GDM1 (cell line): Measurements from ENCODE around the gene RAD50.
"Not testable (repeated sequence)": the region's sequence is repeated elsewhere in the genome, so short reads cannot be mapped to it uniquely, and the experiment has no call there.

ENCODE experiments used
- DNase-seq: peaks from one replicate; lab custom pipeline; 2025; lab: John Stamatoyannopoulos, UW

The RAD50 gene

GRCh38 chr5:132557478-132558172 lies 848 bp downstream of the RAD50 start:
- DNase-seq = no peak

GRCh38 chr5:132559383-132560060 lies 2.7 kb downstream of the RAD50 start:
- no peak for DNase-seq

DNA sequence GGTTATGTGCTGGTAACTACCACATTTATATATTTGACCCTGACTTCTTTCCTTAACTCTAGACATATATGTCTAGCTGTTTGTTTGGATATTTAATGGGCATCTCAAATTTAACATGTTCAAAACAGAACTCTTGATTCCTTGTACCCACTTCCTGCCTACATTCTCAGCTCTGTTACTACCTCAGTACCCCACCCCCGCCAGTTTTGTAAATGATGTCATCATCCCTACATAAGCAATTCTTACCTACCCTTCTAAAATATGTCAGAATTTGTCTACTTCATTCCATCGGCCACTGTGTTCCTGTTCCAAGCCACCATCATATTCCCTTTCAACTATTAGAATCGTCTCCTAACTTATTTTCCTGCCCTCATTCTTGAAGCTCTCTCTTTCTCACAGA lies 4.8 kb downstream of the RAD50 start:
- DNase-seq = no peak

DNA sequence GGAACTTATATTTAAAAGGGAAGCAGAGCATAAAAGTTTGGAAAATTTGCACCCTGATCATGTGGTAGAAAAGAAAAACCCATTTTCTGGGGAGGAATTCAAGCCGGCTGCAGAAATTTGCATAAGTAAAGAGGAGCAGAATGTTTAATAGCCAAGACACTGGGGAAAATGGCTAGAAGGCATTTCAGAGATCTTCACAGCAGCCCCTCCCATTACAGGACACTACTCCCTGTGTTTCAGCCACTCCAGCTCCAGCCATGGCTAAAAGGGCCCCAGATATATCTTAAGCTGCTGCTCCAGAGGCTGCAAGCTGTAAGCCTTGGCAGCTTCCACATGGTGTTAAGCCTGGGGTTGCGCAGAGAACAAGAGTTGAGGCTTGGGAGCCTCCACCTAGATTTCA lies 7.8 kb downstream of the RAD50 start:
- DNase-seq = not testable (repeated sequence)

DNA sequence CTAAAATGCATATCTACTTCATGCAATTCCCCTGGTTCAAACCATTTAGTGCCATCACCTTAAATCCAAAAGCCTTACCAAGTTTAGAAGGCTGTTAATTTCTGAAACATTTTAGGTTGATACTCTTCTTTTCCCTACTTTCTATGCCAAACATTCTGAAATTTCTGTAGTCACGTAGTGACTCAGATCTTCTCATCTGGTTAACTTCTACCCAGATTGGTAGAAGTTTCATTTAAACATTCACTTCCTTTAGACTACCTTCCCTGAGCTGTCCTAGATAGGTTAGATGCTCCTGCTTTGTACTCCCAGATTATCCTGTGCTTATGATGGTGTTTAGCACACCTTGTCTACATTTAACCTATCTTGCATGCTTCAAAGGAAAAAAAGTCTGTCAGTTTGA lies 9.9 kb downstream of the RAD50 start:
- DNase-seq = no peak

GRCh38 chr5:132576123-132576522 lies 19.3 kb downstream of the RAD50 start:
- DNase-seq = no peak

DNA sequence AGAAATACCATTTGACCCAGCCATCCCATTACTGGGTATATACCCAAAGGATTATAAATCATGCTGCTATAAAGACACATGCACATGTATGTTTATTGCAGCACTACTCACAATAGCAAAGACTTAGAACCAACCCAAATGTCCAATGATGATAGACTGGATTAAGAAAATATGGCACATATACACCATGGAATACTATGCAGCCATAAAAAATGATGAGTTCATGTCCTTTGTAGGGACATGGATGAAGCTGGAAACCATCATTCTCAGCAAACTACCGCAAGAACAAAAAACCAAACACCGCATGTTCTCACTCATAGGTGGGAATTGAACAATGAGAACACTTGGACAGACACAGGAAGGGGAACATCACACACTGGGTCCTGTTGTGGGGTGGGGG lies 27.8 kb downstream of the RAD50 start:
- DNase-seq = not testable (repeated sequence)

DNA sequence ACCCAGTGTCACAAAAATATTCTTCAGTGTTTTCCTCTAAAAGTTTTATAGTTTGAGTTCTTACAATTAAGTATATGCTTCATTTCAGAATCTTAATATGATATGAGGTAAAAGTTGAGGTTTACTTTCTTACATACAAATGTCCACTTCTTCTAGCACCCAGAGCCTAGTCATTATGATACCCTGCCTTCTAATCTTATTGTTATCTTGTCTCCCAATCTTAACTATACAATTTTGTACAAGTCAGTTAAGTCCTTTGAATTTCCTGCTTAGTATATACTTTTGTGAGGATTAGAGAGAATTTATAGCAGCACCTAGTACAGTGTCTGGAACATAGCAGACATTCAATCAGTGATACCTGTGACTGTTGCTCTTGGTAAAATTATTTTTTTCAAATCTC lies 29.3 kb downstream of the RAD50 start:
- no peak for DNase-seq

DNA sequence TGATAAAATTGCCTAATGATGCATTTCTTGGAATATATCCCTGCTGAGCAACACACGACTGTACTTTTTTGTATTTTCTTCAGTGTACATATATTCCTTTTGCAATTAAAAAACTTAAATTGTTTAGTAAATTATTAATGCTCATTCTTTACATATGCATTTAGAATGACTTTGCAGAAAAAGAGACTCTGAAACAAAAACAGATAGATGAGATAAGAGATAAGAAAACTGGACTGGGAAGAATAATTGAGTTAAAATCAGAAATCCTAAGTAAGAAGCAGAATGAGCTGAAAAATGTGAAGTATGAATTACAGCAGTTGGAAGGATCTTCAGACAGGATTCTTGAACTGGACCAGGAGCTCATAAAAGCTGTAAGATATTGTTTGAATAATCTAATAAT lies 32.7 kb downstream of the RAD50 start:
- no peak for DNase-seq

- peak; percentile 21 for DNase-seq
Observed at GRCh38 chr5:132591145-132591544, 34.4 kb downstream of the RAD50 start.

- DNase-seq = no peak
Observed at GRCh38 chr5:132592521-132592920, 35.7 kb downstream of the RAD50 start.

DNA sequence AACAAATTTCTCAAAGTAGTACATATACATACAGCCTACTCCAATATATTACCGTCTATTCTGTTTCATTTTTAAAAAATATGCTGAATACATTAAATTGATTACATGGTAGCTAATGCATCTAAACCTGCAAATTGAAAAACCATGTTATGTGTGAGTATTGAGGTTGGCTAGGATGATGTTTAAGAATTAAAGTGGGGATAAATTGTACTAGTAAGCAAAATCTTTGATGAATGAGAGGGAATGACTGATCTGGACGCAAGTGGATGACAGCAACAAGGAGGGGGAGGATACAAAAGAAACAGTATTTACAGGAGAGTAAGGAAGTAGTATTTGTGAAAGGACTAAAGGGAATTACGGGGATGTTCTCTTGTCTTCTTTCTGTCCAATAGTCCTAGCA lies 37.4 kb downstream of the RAD50 start:
- no peak for DNase-seq

DNA sequence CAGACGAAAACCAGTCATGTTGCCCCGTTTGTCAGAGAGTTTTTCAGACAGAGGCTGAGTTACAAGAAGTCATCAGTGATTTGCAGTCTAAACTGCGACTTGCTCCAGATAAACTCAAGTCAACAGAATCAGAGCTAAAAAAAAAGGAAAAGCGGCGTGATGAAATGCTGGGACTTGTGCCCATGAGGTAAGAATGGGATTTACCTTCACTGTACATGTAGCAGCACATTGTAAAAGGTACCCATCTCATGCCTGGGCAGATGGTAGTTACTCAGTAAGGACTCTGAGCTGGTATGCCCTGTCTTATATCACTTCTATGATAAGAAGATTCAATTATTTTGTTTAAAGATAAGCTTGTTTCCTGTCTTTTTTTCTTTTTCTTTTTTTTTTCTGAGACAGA lies 38.8 kb downstream of the RAD50 start:
- no peak for DNase-seq

DNA sequence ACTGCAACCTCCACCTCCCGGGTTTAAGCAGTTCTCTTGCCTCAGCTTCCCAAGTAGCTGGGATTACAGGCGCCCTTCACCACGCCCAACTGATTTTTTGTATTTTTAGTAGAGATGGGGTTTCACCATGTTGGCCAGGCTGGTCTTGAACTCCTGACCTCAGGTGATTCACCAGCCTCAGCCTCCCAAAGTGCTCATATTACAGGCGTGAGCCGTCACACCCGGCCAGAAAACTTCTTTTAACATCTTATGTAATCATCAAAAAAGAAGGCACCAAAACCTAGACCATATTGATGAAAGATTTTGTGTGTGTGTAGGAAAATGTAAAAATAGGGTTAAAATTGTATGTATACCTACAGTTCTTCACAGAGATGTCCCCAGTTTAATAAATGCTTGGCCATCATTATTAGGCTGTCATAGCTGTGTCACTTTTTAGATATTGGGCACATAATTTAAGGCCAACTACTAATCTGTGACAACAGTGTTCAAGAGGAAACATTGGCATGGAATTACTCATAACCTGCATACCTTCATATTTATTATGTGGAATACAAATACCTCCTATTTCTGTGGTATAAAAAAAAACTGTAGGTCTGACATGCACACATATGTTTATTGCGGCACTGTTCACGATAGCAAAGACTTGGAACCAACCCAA lies 44.4 kb downstream of the RAD50 start:
- no peak for DNase-seq

- no peak for DNase-seq
Observed at GRCh38 chr5:132607095-132607494, 50.3 kb downstream of the RAD50 start.

- no peak for DNase-seq
Observed at GRCh38 chr5:132608107-132608506, 51.3 kb downstream of the RAD50 start.

GRCh38 chr5:132611965-132612364 lies 55.2 kb downstream of the RAD50 start:
- DNase-seq = no peak

DNA sequence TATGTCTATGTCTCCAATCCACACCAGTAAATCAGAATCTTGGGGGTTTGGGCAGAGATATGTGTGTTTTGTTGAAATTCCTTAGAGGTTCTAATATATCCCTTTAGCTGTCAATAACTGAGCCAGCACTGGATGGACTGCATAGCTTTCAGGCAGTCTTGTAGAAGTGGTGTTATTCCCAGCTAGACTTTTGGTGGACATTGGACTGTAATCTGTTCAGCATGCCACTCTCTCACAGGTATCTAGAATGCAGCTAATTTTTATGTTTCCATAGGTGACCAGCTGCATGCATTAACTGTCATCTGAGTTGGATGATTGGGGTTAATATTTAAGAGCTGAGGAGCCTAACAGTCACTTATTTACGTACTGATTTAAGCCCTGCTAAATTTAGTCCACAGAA lies 56.1 kb downstream of the RAD50 start:
- no peak for DNase-seq

- no peak for DNase-seq
Observed at GRCh38 chr5:132621699-132622098, 64.9 kb downstream of the RAD50 start.

- DNase-seq = no peak
Observed at GRCh38 chr5:132622608-132623007, 65.8 kb downstream of the RAD50 start.

DNA sequence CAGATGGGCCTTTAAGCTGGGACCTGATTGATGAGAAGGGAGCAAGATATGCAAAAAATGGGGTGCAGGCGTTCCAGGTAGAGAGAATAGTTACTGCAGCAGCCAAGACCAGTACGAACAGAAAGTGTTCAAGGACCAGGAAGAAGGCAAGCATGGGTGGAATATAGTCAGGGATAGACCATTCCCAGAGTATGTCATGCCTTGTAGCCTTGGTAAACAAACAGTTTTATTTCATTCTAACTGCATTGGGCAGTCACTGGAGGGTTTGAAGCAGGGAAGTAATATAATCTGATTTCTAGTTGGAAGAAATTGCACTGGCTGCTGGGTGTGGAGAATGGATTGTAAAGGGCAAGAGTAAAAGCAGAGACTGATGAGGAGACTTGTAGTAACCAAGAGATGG lies 70.7 kb downstream of the RAD50 start:
- no peak for DNase-seq

DNA sequence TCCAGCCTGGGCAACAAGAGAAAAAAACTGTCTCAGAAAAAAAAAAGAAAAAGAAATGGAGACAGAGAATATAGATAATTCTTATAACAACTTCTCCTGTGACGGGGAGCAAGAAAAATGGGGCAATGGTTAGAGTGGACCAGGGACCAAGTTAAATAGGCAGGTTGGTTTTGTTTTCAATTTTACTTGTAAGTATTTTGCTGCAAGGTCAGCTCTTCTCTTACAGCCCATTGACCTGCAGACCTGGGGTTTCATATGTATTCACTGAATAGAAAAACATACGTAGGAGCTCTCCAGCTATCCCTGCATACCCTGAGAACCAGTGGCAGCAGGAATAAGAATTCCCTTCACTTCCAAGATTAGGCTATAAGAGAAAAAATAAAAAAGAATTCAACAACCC lies 72.0 kb downstream of the RAD50 start:
- DNase-seq = no peak

GRCh38 chr5:132629230-132629944 lies 72.6 kb downstream of the RAD50 start:
- no peak for DNase-seq
